Skeletal muscle tissue (tissue), 4 donors: ENCODE data around the gene NIM1K. TPM values are rescaled to one million over a fixed set of nuclear protein-coding genes. Genes with fewer than 3 reads are reported as not detected.

ENCODE experiments used
- H3K27ac ChIP-seq: one replicate; pipeline ENCODE4 v1.7.0; 2013; ENCODE audit warnings: mild to moderate bottlenecking, low read depth, low read length, inconsistent platforms
- H3K27me3 ChIP-seq, 3 donors: one replicate each; pipeline ENCODE4 v1.7.0; 2013; ENCODE audit warnings: low read length in 3 of 3; ENCODE audit not compliant: control insufficient read depth in 3 of 3, insufficient read depth in 3 of 3
- H3K36me3 ChIP-seq, 3 donors: one replicate each; pipeline ENCODE4 v1.7.0; 2013; ENCODE audit warnings: low read length in 3 of 3; ENCODE audit not compliant: control insufficient read depth in 3 of 3, insufficient read depth in 3 of 3
- H3K4me1 ChIP-seq, 3 donors: one replicate each; pipeline ENCODE4 v1.7.0; 2013; ENCODE audit warnings: low read length in 3 of 3, mild to moderate bottlenecking in 3 of 3; ENCODE audit not compliant: control insufficient read depth in 3 of 3, insufficient read depth in 3 of 3
- H3K4me3 ChIP-seq, 3 donors: one replicate each; pipeline ENCODE4 v1.7.0; 2013; ENCODE audit warnings: low read length in 3 of 3
- H3K9ac ChIP-seq, 3 donors: one replicate each; pipeline ENCODE4 v1.7.0; 2013; ENCODE audit warnings: low read length in 3 of 3, mild to moderate bottlenecking in 3 of 3, moderate library complexity in 2 of 3, low read depth in 1 of 3
- H3K9me3 ChIP-seq, 3 donors: one replicate each; pipeline ENCODE4 v1.7.0; 2013; ENCODE audit warnings: low read length in 3 of 3; ENCODE audit not compliant: control insufficient read depth in 3 of 3
- total RNA-seq: library from RNA; depleted of rRNA; stranded (reverse); fragments of >200 nt; gene quantifications from one replicate; pipeline ENCODE4 v1.2.3, GENCODE V29; 2014
- donor health status: Osteomylitis.

The NIM1K gene
- total RNA-seq, result 0.52 TPM

GRCh38 chr5:43191740-43192557 lies at the start of gene NIM1K:
TSS of gene NIM1K (plus strand) at chr5:43192225. CDS start at chr5:43245776, 53,551 bp downstream.
- Histone ChIP-seq H3K27me3 (no peaks in the 10 kb centered on the region), H3K4me3 (peak within 1 kb of the TSS; percentile 75 to 93 (median 88)), H3K36me3 (no peaks in the 10 kb centered on the region), H3K9ac (peak within 1 kb of the TSS; percentile 57 to 87 (median 62)), H3K4me1 (peaks cover 14 to 15% (median 14%) of the 10 kb centered on the region in 3 donors), H3K9me3 (no peaks in the 10 kb centered on the region), H3K27ac (no peak within 1 kb of the TSS)

GRCh38 chr5:43145071-43145470 lies 47.0 kb upstream of the NIM1K start:
- H3K9ac ChIP-seq, result no peak overlapping the region
- H3K27me3 ChIP-seq, result no peaks in the 10 kb centered on the region
- H3K4me3 ChIP-seq, result no peak overlapping the region
- H3K9me3 ChIP-seq, result no peaks in the 10 kb centered on the region
- no peaks in the 10 kb centered on the region for H3K4me1 ChIP-seq
- no peak overlapping the region for H3K27ac ChIP-seq
- H3K36me3 ChIP-seq, result peaks cover 2 to 7% (median 6%) of the 10 kb centered on the region in 3 donors

- no peak overlapping the region for H3K9ac ChIP-seq
- H3K4me3 ChIP-seq, result no peak overlapping the region
- no peaks in the 10 kb centered on the region for H3K9me3 ChIP-seq
- no peak overlapping the region for H3K27ac ChIP-seq
- H3K27me3 ChIP-seq, result no peaks in the 10 kb centered on the region
- H3K4me1 ChIP-seq, result no peaks in the 10 kb centered on the region
- peaks cover 2 to 8% (median 5%) of the 10 kb centered on the region in 3 donors for H3K36me3 ChIP-seq
Observed at GRCh38 chr5:43146958-43147357, 45.1 kb upstream of the NIM1K start.

GRCh38 chr5:43148417-43148816 lies 43.6 kb upstream of the NIM1K start:
- Histone ChIP-seq H3K9ac (no peak overlapping the region), H3K4me1 (peaks cover 0 to 8% (median 0%) of the 10 kb centered on the region in 3 donors), H3K4me3 (no peak overlapping the region), H3K36me3 (peaks cover 0 to 10% (median 5%) of the 10 kb centered on the region in 3 donors), H3K27ac (no peak overlapping the region), H3K9me3 (no peaks in the 10 kb centered on the region), H3K27me3 (no peaks in the 10 kb centered on the region)

GRCh38 chr5:43149231-43149630 lies 42.8 kb upstream of the NIM1K start:
- no peak overlapping the region for H3K9ac ChIP-seq
- no peaks in the 10 kb centered on the region for H3K27me3 ChIP-seq
- peaks cover 0 to 12% (median under 1%) of the 10 kb centered on the region in 3 donors for H3K4me1 ChIP-seq
- H3K27ac ChIP-seq, result no peak overlapping the region
- no peak overlapping the region for H3K4me3 ChIP-seq
- peaks cover 0 to 10% (median 5%) of the 10 kb centered on the region in 3 donors for H3K36me3 ChIP-seq
- no peaks in the 10 kb centered on the region for H3K9me3 ChIP-seq

GRCh38 chr5:43150075-43150474 lies 42.0 kb upstream of the NIM1K start:
- peaks cover 0 to 10% (median 2%) of the 10 kb centered on the region in 3 donors for H3K36me3 ChIP-seq
- no peak overlapping the region for H3K9ac ChIP-seq
- H3K9me3 ChIP-seq, result no peaks in the 10 kb centered on the region
- peaks cover 7 to 20% (median 7%) of the 10 kb centered on the region in 3 donors for H3K4me1 ChIP-seq
- H3K4me3 ChIP-seq, result no peak overlapping the region
- no peak overlapping the region for H3K27ac ChIP-seq
- H3K27me3 ChIP-seq, result no peaks in the 10 kb centered on the region

GRCh38 chr5:43150748-43151147 lies 41.3 kb upstream of the NIM1K start:
- Histone ChIP-seq H3K9me3 (no peaks in the 10 kb centered on the region), H3K27ac (no peak overlapping the region), H3K4me1 (peaks cover 8 to 27% (median 10%) of the 10 kb centered on the region in 3 donors), H3K9ac (no peak overlapping the region), H3K36me3 (peaks cover 0 to 10% (median 2%) of the 10 kb centered on the region in 3 donors), H3K4me3 (no peak overlapping the region), H3K27me3 (no peaks in the 10 kb centered on the region)

- no peak overlapping the region for H3K9ac ChIP-seq
Observed at GRCh38 chr5:43152946-43153345, 39.1 kb upstream of the NIM1K start.

GRCh38 chr5:43154469-43154868 lies 37.6 kb upstream of the NIM1K start:
- Histone ChIP-seq H3K27me3 (no peaks in the 10 kb centered on the region), H3K27ac (no peak overlapping the region), H3K9me3 (no peaks in the 10 kb centered on the region), H3K9ac (no peak overlapping the region), H3K36me3 (peaks cover 0 to 7% (median 2%) of the 10 kb centered on the region in 3 donors), H3K4me3 (no peak overlapping the region), H3K4me1 (peaks cover 14 to 35% (median 16%) of the 10 kb centered on the region in 3 donors)

More at GRCh38 chr5:43152946-43153345, 39.1 kb upstream of the NIM1K start:
- Histone ChIP-seq H3K9me3 (no peaks in the 10 kb centered on the region), H3K4me3 (no peak overlapping the region), H3K27ac (no peak overlapping the region), H3K27me3 (no peaks in the 10 kb centered on the region), H3K36me3 (peaks cover 0 to 10% (median 0%) of the 10 kb centered on the region in 3 donors), H3K4me1 (peaks cover 14 to 35% (median 16%) of the 10 kb centered on the region in 3 donors)

GRCh38 chr5:43155394-43156096 lies 36.5 kb upstream of the NIM1K start:
- H3K27me3 ChIP-seq, result no peaks in the 10 kb centered on the region
- no peaks in the 10 kb centered on the region for H3K9me3 ChIP-seq
- peaks cover 0 to 3% (median 2%) of the 10 kb centered on the region in 3 donors for H3K36me3 ChIP-seq
- H3K9ac ChIP-seq, result no peak overlapping the region
- peaks cover 14 to 35% (median 16%) of the 10 kb centered on the region in 3 donors for H3K4me1 ChIP-seq
- no peak overlapping the region for H3K27ac ChIP-seq
- no peak overlapping the region for H3K4me3 ChIP-seq
